ENCODE data around the gene PTAR1.

Gene PTAR1

GRCh38 chr9:69672596-69673310, 87.1 kb downstream of the PTAR1 start:
- peak; percentile 71 for DNase-seq

GRCh38 chr9:69671879-69672595, 87.8 kb downstream of the PTAR1 start, which contains the start of gene APBA1:
APBA1 (minus strand) TSS chr9:69672371.
- DNase-seq = peak; percentile 39

DNA sequence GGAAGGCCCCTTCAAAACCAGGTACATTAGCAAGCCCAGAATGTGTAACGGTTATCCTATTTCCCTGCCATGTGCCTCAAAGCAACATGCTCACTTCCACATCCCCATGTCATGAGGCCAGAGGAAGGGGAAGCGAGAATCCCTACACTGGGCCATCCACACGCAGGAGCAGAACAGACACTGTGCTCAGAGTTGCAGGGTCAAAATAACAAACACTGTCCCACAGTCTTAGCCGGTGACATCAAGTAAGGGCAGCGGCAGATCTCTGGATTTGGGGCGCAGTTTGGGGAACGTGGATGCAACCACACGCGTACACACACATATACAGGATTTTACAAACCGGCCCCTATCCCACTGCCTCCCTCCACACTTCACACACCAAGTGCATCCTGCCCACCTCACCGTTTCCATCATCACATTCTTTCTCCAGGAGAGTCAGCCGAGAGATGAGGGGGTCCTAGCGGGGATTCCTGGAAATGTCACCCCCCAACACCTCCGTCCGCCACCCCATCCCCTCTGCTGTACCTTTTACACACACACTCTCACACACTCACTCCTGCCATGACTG, 88.4 kb downstream of the PTAR1 start:
- DNase-seq = no peak

- no peak for DNase-seq
Measured at GRCh38 chr9:69667306-69667705, 92.5 kb downstream of the PTAR1 start.

- DNase-seq = no peak
Measured at GRCh38 chr9:69660304-69660703, 99.5 kb downstream of the PTAR1 start.

All from activated naive CD4-positive, alpha-beta T cell treated with Interleukin-2 at 50 U/mL for 16 hours (primary cell).